NCI-H1930 (cell line): ENCODE data around the gene SNX12.

Source experiments
- DNase-seq, 2 experiments: peaks; one replicate each; lab custom pipeline; 2025; lab: John Stamatoyannopoulos, UW

The SNX12 gene

GRCh38 chrX:71068044-71068918 lies at the start of gene SNX12:
TSS of gene SNX12 (minus strand) at chrX:71068334. CDS start at chrX:71068306, 28 bp downstream.
- peak; percentile 69 to 73 for DNase-seq

- no peak for DNase-seq
Observed at GRCh38 chrX:71117358-71117757, 49.2 kb upstream of the SNX12 start.

GRCh38 chrX:71111921-71112431 lies 43.8 kb upstream of the SNX12 start:
- no peak for DNase-seq

- DNase-seq: no peak
Observed at GRCh38 chrX:71111141-71111843, 43.2 kb upstream of the SNX12 start, which contains the start of gene IL2RG. TSS of gene IL2RG (minus strand) at chrX:71111577. CDS start at chrX:71111539, 38 bp downstream.

GRCh38 chrX:71109051-71109450 lies 40.9 kb upstream of the SNX12 start:
- DNase-seq: no peak

- no peak for DNase-seq
Observed at GRCh38 chrX:71107762-71108360, 39.7 kb upstream of the SNX12 start.

GRCh38 chrX:71107245-71107644 lies 39.1 kb upstream of the SNX12 start:
- DNase-seq: no peak

GRCh38 chrX:71106427-71106826 lies 38.3 kb upstream of the SNX12 start, which contains the start of gene CXorf65:
TSS of gene CXorf65 (minus strand) at chrX:71106740. CDS start at chrX:71106556, 184 bp downstream.
- DNase-seq: no peak

GRCh38 chrX:71105628-71106027 lies 37.5 kb upstream of the SNX12 start:
- no peak for DNase-seq

GRCh38 chrX:71103110-71103983 lies 35.2 kb upstream of the SNX12 start:
- no peak for DNase-seq

GRCh38 chrX:71102292-71102691 lies 34.2 kb upstream of the SNX12 start:
- no peak for DNase-seq

- no peak for DNase-seq
Observed at GRCh38 chrX:71100581-71101505, 32.7 kb upstream of the SNX12 start.

- no peak for DNase-seq
Observed at GRCh38 chrX:71099736-71100135, 31.6 kb upstream of the SNX12 start.

GRCh38 chrX:71098951-71099506 lies 30.9 kb upstream of the SNX12 start:
- no peak for DNase-seq

- DNase-seq: no peak
Observed at GRCh38 chrX:71098302-71098701, 30.2 kb upstream of the SNX12 start.

GRCh38 chrX:71096760-71097032 lies 28.6 kb upstream of the SNX12 start:
- no peak for DNase-seq

GRCh38 chrX:71095981-71096759 lies 28.0 kb upstream of the SNX12 start:
- peak in 1 of 2 experiments; percentile 0 for DNase-seq

- DNase-seq: peak; percentile 49 to 73
Observed at GRCh38 chrX:71095555-71095980, 27.4 kb upstream of the SNX12 start, which contains the start of gene FOXO4. TSS of gene FOXO4 (plus strand) at chrX:71095851. CDS start at chrX:71096529, 678 bp downstream.

GRCh38 chrX:71095033-71095432 lies 26.9 kb upstream of the SNX12 start:
- DNase-seq: no peak
